Brain pericyte (primary cell): ENCODE measurements around the gene SLC5A12.
"Not testable (repeated sequence)": the region's sequence is repeated elsewhere in the genome, so short reads cannot be mapped to it uniquely, and the experiment has no call there.

Source experiments
- DNase-seq: peaks from one replicate; pipeline ENCODE4 v3.0.0-alpha.2; 2012; ENCODE audit warnings: low read depth, low spot score

Gene SLC5A12

DNA sequence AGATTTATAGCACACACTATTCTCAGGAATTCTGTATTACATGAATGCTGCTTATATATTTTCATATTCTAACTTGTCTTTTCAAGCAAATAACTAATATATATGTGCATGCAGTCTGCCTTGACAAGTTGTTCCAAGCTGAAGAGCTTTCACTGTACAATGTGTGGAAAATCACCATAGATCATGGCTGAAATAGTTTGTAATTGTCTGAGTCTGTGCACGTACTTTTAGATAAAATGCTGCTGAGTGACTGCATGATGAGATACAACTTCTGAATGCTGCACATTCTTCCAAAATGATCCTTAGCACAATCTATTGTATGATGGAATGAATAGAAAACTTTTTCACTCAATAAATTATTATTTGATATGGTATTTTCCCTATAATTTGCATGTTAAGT is 58.9 kb downstream of the SLC5A12 start:
- no peak for DNase-seq

DNA sequence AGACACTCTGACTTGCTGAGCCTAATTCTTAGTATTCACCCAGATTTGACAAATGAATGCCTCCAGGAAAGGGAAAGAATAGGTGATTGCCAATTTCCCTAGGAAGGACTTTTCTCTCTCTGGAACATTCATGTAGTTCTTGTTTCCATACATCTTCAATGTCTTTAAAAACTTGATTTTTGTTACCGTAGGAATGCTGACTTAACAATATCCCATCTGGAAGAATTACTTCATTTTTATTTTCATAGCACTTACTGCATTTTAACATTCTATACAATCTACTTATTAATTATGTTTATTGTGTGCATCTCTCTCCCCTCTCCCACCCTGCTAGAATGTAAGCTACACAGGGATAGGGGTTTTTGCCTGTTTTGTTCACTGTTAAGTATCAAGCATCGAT is 66.6 kb downstream of the SLC5A12 start:
- no peak for DNase-seq

- no peak for DNase-seq
Observed at GRCh38 chr11:26651916-26652315, 69.9 kb downstream of the SLC5A12 start.

- peak; percentile 12 for DNase-seq
Observed at GRCh38 chr11:26649884-26650283, 72.0 kb downstream of the SLC5A12 start.

DNA sequence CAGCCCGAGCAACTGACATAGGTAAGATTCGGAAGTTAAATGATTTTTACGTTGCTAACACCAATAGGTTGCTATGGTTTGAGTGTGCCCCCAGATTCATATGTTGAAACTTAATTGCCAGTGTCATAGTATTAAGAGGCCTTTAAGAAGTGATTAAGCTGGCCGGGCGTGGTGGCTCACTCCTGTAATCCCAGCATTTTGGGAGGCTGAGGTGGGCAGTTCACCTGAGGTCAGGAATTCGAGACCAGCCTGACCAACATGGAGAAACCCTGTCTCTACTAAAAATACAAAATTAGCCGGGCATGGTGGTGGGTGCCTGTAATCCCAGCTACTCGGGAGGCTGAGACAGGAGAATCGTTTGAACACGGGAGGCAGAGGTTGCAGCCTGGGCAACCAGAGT is 78.5 kb downstream of the SLC5A12 start:
- not testable (repeated sequence) for DNase-seq

DNA sequence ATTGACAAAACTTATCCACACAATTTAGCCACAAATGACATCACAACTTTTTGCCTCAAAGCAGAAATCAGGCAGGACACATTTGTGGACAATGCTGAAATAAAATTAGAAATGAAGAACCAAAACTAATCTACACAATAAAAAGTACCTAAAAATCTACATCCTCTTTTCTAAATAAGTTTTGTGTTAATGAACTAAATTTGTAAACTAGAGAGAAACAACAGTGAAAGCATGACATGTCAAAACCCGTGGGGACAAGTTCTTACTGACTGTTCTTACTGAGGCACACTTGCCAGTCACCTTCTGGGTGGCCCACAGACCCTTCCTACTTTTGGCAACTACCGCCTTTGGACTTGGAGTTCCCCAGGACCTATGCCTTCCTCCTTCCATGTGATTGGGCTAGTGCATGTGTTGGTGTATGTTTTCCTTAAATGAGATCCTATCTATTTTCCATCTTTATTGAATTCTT is 89.1 kb downstream of the SLC5A12 start:
- DNase-seq = no peak

GRCh38 chr11:26626346-26626745 is 95.5 kb downstream of the SLC5A12 start:
- no peak for DNase-seq

DNA sequence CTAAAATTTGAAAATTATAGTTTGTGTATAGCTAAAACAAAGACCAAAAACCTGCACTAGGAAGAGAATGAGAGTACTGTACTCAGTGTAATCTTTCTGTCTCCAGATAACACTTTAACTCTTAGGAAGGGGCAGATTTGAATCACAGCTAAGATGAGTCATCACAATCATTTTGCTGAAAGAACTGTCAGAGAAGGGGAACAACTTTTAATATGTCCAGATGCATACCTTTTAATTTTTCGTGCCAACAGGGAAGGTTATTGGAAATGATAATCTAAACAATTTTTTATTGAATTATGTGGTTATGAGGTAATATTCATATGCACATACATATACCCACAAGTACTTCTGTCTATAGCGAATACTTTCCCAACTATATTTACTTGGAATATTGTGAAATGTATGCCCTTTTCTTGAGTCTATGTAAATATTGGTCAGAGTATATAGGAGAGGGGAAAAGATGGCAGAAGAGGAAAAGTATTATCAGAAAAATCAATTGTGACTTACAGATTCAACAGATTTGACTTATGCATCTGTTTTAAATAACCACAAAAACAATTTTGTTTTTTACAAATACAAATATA is 98.7 kb downstream of the SLC5A12 start:
- DNase-seq = no peak

DNA sequence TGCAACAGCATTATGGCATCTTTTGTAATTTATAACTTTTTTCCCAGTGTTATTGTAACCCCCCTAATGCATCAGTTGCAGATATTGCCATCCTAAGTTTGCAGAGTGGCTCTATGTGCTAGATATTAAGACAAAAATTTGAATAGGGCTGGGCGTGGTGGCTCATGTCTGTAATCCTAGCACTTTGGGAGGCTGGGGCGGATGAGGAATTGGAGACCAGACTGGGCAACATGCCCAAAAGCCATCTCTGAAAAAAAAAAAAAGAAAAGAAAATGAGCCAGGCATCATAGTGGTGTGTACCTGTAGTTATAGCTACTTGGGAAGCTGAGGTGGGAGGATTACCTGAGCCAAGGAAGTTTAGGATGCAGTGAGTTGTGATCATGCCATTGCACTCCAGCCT is 99.7 kb downstream of the SLC5A12 start:
- no peak for DNase-seq

GRCh38 chr11:26621132-26621531 is 100.7 kb downstream of the SLC5A12 start:
- no peak for DNase-seq

GRCh38 chr11:26620282-26621045 is 101.4 kb downstream of the SLC5A12 start:
- no peak for DNase-seq

DNA sequence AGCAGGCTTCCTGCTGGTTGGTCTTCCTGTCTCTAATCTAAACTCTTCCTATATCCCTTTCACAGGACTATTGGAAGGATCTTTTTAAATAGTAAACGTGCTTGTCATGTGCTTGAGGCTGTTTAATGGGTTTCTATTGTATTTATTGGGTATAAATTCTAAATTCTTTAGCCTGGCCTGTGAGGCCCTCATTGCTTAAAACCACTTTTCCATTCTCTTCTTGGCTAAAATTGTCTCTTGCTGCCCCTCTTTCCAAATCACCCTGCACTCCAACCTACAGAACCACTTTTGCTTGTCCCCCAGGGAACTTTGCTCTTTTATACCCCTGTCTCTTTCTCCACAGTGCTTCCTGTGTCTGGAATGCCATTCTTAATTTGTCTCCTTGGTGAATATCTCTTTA is 103.4 kb downstream of the SLC5A12 start:
- DNase-seq = no peak
